CD14-positive monocyte (primary cell): ENCODE data around the gene ARHGEF3. TPM values are rescaled to one million over a fixed set of nuclear protein-coding genes. Genes with fewer than 3 reads are reported as not detected.

Experiments
- DNase-seq, 3 donors: peaks; one replicate each; pipeline ENCODE4 v3.0.0-alpha.2; 2011 to 2022
- H2AFZ ChIP-seq: 2 replicates; pipeline ENCODE4 v1.6.0; 2012; ENCODE audit warnings: mild to moderate bottlenecking, low read depth, low read length, inconsistent platforms; ENCODE audit not compliant: insufficient read depth, poor library complexity, severe bottlenecking
- H3K27ac ChIP-seq, 2 donors: 1 replicate in 1 of 2; 2 replicates in 1 of 2; pipeline ENCODE4 v1.5.1; 2012 to 2013; ENCODE audit warnings: low read length in 2 of 2, control low read depth in 1 of 2, inconsistent platforms in 1 of 2, low read depth in 1 of 2, mild to moderate bottlenecking in 1 of 2
- H3K27me3 ChIP-seq, 2 donors: one replicate each; pipeline versions ENCODE4 v1.6.0 to v1.6.1; 2011 to 2013; ENCODE audit warnings: low read length in 2 of 2; ENCODE audit not compliant: control insufficient read depth in 2 of 2, insufficient read depth in 2 of 2
- H3K36me3 ChIP-seq, 2 donors: replicated peaks in 1 of 2; 1 replicate in 1 of 2; 2 replicates in 1 of 2; pipeline versions ENCODE4 v1.5.1 to v1.6.1; 2012 to 2013; ENCODE audit warnings: low read length in 2 of 2, control low read depth in 1 of 2, inconsistent platforms in 1 of 2, mild to moderate bottlenecking in 1 of 2; ENCODE audit not compliant: insufficient read depth in 2 of 2, control insufficient read depth in 1 of 2
- H3K4me1 ChIP-seq, 2 donors: 1 replicate in 1 of 2; 2 replicates in 1 of 2; pipeline versions ENCODE4 v1.5.1 to v1.6.1; 2012 to 2013; ENCODE audit warnings: low read length in 2 of 2, control low read depth in 1 of 2, inconsistent platforms in 1 of 2, mild to moderate bottlenecking in 1 of 2, moderate library complexity in 1 of 2; ENCODE audit not compliant: insufficient read depth in 2 of 2, control insufficient read depth in 1 of 2
- H3K4me2 ChIP-seq: replicated peaks from 2 replicates; pipeline ENCODE3; 2012; ENCODE audit warnings: low read length, moderate library complexity, mild to moderate bottlenecking; ENCODE audit not compliant: poor library complexity, severe bottlenecking; ENCODE audit errors: extremely low read depth
- H3K4me3 ChIP-seq, 3 experiments: fragments of 200-600 bp in 1 of 3; sonication (generic) in 1 of 3; replicated peaks in 1 of 3; 1 replicate in 2 of 3; 2 replicates in 1 of 3; pipeline ENCODE4 v1.5.1; 2011 to 2013; ENCODE audit warnings: low read length in 3 of 3, mild to moderate bottlenecking in 3 of 3, control low read depth in 2 of 3, low read depth in 2 of 3, inconsistent platforms in 1 of 3, moderate library complexity in 1 of 3
- H3K79me2 ChIP-seq: 2 replicates; pipeline ENCODE4 v1.6.0; 2012; ENCODE audit warnings: mild to moderate bottlenecking, control low read depth, inconsistent platforms, low read length, moderate library complexity; ENCODE audit not compliant: insufficient read depth
- H3K9ac ChIP-seq: 2 replicates; pipeline ENCODE4 v1.6.0; 2017; ENCODE audit warnings: low read length, mild to moderate bottlenecking; ENCODE audit not compliant: insufficient read depth, poor library complexity, severe bottlenecking
- H3K9me3 ChIP-seq, 2 donors: replicated peaks in 1 of 2; 1 replicate in 1 of 2; 2 replicates in 1 of 2; pipeline versions ENCODE4 v1.5.1 to v1.6.1; 2012 to 2013; ENCODE audit warnings: low read length in 2 of 2, control low read depth in 1 of 2; ENCODE audit not compliant: control insufficient read depth in 1 of 2, insufficient read depth in 1 of 2
- H4K20me1 ChIP-seq: 2 replicates; pipeline ENCODE4 v1.6.0; 2012; ENCODE audit warnings: mild to moderate bottlenecking, low read length, control low read depth, moderate library complexity; ENCODE audit not compliant: insufficient read depth
- H3K27ac Mint-ChIP-seq, 7 donors: one replicate each; pipeline ENCODE4 v1.8.0; 2020; ENCODE audit warnings: mild to moderate bottlenecking in 7 of 7, mixed read lengths in 7 of 7, moderate library complexity in 6 of 7, inconsistent platforms in 2 of 7
- H3K27me3 Mint-ChIP-seq, 3 donors: one replicate each; pipeline ENCODE4 v1.8.0; 2021 to 2022; ENCODE audit warnings: low read depth in 3 of 3, mild to moderate bottlenecking in 3 of 3, mixed read lengths in 3 of 3, moderate library complexity in 3 of 3, inconsistent platforms in 1 of 3
- H3K36me3 Mint-ChIP-seq, 2 donors: one replicate each; pipeline ENCODE4 v1.8.0; 2020; ENCODE audit warnings: mixed read lengths in 2 of 2, inconsistent platforms in 1 of 2, mild to moderate bottlenecking in 1 of 2
- H3K4me1 Mint-ChIP-seq: one replicate; pipeline ENCODE4 v1.8.0; 2020; ENCODE audit warnings: mild to moderate bottlenecking, mixed read lengths
- H3K4me3 Mint-ChIP-seq, 2 donors: one replicate each; pipeline ENCODE4 v1.8.0; 2020; ENCODE audit warnings: mild to moderate bottlenecking in 2 of 2, mixed read lengths in 2 of 2, moderate library complexity in 1 of 2
- H3K9me3 Mint-ChIP-seq, 7 donors: one replicate each; pipeline ENCODE4 v1.8.0; 2020 to 2022; ENCODE audit warnings: mixed read lengths in 7 of 7, mild to moderate bottlenecking in 6 of 7, moderate library complexity in 6 of 7, inconsistent platforms in 2 of 7
- CTCF ChIP-seq: fragments of 200-600 bp; IDR thresholded peaks from one replicate; pipeline ENCODE4 v1.8.0; 2022; ENCODE audit warnings: antibody characterized with exemption, mild to moderate bottlenecking
- WGBS: methylation state at CpG from one replicate; pipeline ENCODE4 v1.1.5; 2013; ENCODE audit warnings: missing lambda C conversion rate; ENCODE audit not compliant: insufficient coverage; 5-methylcytosine and 5-hydroxymethylcytosine counted together
- intact Hi-C, 2 donors: fragments of 100-400 bp; cut with micrococcal nuclease; formaldehyde crosslinking; loops; one replicate each; pipeline versions ENCODE4 v1.15.0 to v1.15.1; 2023
- polyA plus RNA-seq, 3 donors: library from polyadenylated mRNA; depleted of rRNA in 1 of 3; unstranded in 2 of 3; stranded (reverse) in 1 of 3; fragments of 300-500 nt in 2 of 3; fragments of >200 nt in 1 of 3; fragmentation: Illumina TruSeq in 2 of 3; gene quantifications; 1 replicate in 2 of 3; 2 replicates in 1 of 3; pipeline ENCODE4 v1.2.3, GENCODE V29; 2012 to 2021

The ARHGEF3 gene
- polyA plus RNA-seq, 3 donors: 22.6 to 29.5 (median 26.5) TPM

GRCh38 chr3:56811546-56812202 lies 9.9 kb upstream of the ARHGEF3 start:
- Histone ChIP-seq H3K4me2 (no peak overlapping the region), H4K20me1 (no peaks in the 10 kb centered on the region), H3K9me3 (no peaks in the 10 kb centered on the region), H2AFZ (no peak overlapping the region), H3K4me1 (no peaks in the 10 kb centered on the region), H3K27ac (no peak overlapping the region), H3K4me3 (no peak overlapping the region), H3K9ac (no peak overlapping the region), H3K79me2 (no peaks in the 10 kb centered on the region), H3K36me3 (no peaks in the 10 kb centered on the region), H3K27me3 (no peaks in the 10 kb centered on the region)
- Mint-ChIP-seq H3K9me3 (no peaks in the 10 kb centered on the region), H3K27ac (no peak overlapping the region), H3K36me3 (no peaks in the 10 kb centered on the region), H3K4me3 (no peak overlapping the region), H3K4me1 (peaks cover 10% of the 10 kb centered on the region), H3K27me3 (peaks cover 0 to 2% (median 2%) of the 10 kb centered on the region in 3 donors)
- WGBS: 82% methylated on average over 1 of the region's 5 CpGs
- no peak for TF ChIP-seq CTCF
- intact Hi-C loops: no loop called here
- no peak for DNase-seq

- Histone ChIP-seq H3K4me2 (no peak overlapping the region), H3K9me3 (no peaks in the 10 kb centered on the region), H3K9ac (no peak overlapping the region), H2AFZ (no peak overlapping the region), H3K4me3 (no peak overlapping the region), H3K4me1 (no peaks in the 10 kb centered on the region), H3K27me3 (no peaks in the 10 kb centered on the region), H3K27ac (no peak overlapping the region), H3K36me3 (no peaks in the 10 kb centered on the region), H3K79me2 (no peaks in the 10 kb centered on the region), H4K20me1 (no peaks in the 10 kb centered on the region)
- Mint-ChIP-seq H3K4me3 (no peak overlapping the region), H3K27me3 (peaks cover 0 to 2% (median 2%) of the 10 kb centered on the region in 3 donors), H3K9me3 (no peaks in the 10 kb centered on the region), H3K36me3 (no peaks in the 10 kb centered on the region), H3K27ac (no peak overlapping the region), H3K4me1 (peaks cover 10% of the 10 kb centered on the region)
- 95% methylated on average over 4 of the region's 6 CpGs for WGBS
- no peak for DNase-seq
- intact Hi-C loops: no loop called here
- no peak for TF ChIP-seq CTCF
Observed at GRCh38 chr3:56810577-56811545, 9.1 kb upstream of the ARHGEF3 start.
